ENCODE results near the gene SPACA6. TPM values are rescaled to one million over a fixed set of nuclear protein-coding genes. Genes with fewer than 3 reads are reported as not detected.

SPACA6 gene
- total RNA-seq, 1 experiment from 2014 or later = 4.1 TPM

DNA sequence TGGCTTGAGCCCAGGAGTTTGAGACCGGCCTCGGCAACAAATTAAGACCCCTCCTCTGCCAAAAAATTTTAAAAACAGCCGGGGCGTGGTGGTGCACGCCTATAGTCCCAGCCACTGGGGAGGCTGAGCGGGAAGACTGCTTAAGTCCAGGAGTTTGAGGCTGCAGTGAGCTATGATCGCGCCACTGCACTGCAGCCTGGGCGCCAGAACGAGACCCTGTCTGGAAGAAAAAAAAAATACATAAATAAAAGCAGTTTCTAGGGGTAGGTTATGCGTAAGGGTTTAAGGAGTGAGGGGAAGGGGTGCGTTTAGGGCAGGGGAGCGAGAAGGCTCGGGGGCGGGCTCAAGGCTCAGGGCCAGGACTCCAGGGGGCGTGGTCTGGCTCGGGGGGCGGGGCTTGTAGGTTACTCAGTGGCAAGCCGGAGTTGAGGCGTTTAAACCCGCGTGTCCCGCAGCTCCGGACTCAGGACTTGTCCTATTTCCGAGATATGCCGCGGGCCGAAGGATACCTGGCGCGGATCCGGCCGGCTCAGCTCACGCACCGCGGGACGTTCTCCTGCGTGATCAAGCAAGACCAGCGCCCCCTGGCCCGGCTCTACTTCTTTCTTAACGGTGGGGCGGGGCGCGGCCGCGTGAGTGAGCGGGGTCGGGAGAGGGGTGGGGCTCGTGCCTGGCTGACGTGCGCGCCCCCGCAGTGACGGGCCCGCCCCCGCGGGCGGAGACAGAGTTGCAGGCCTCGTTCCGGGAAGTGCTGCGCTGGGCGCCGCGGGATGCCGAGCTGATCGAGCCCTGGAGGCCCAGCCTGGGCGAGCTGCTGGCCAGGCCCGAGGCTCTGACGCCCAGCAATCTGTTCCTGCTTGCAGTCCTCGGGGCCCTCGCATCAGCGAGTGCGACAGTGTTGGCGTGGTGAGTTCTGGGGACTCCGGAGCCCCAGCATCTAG lies 10.7 kb downstream of the SPACA6 start:
- DNase-seq (ENCODE audit: low read depth) = no peak

DNA sequence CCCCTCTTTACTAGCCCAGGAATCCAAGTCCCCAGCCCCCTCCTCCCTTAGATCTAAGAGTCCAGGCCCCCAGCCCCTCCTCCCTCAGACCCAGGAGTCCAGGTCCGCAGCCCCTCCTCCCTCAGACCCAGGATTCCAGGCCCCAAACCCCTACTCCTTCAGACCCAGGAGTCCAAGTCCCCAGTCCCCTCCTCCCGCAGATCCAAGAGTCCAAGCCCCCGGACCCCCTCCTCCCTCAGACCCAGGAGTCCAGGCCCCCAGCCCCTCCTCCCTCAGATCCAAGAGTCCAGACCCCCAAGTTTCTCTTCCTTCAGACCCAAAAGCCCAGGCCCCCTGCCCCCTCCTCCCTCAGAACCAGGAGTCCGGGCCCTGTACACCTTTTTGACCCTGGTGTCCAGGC lies 11.5 kb downstream of the SPACA6 start:
- DNase-seq (ENCODE audit: low read depth) = no peak

DNA sequence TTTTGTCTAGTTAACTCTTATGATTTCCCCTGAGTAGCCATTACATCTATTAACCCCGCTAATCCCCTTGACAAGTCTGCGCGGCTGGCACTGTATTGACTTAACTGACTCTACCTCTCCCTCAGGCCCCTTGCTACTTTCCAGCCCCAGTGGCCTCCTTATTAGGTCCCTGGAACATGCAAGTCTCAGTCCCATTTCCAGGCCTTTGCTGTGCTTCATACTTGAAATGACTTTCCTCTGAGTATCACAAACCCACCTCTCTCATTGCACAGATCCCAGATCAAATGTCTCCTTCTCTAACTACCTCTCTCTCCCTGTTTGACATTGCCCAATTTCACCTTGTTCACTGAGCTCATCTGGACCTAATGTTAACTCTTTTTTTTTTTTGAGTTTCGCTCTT lies 13.2 kb downstream of the SPACA6 start:
- DNase-seq (ENCODE audit: low read depth) = no peak

DNA sequence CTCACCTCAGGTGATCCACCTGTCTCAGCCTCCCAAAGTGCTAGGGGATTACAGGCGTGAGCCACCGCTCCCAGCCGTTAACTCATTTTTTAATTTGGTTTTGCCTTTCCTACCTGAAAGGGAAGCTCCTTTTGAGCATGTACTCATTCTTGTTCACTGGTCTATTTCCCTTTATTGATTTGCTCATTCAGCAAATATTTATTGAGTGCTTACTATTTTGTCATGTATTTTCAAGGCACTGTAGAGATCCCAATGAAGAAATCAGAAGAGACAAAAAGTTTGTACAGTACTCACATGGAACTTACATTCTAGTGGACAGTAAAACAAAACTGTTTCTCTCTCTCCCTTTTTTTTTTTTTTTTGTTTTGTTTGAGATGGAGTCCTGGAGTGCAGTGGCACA lies 13.8 kb downstream of the SPACA6 start:
- DNase-seq (ENCODE audit: low read depth) = no peak

DNA sequence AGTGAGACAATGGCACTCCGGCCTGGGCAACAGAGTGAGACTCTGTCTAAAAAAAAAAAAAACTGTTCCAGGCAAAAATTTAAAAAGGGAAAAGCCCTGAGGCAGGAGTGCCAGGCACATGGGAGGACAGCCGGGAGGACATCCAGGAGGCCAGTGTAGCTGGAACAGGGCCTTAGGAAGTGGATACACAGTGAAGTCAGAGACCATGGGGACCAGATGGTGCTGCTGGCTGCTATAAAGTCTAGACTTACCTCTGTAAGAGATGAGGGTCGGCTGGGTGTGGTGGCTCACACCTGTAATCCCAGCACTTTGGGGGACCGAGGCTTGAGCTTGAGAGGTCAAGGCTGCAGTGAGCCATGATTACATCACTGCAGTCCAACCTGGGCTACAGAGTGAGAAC lies 15.7 kb downstream of the SPACA6 start:
- DNase-seq (ENCODE audit: low read depth) = no peak

DNA sequence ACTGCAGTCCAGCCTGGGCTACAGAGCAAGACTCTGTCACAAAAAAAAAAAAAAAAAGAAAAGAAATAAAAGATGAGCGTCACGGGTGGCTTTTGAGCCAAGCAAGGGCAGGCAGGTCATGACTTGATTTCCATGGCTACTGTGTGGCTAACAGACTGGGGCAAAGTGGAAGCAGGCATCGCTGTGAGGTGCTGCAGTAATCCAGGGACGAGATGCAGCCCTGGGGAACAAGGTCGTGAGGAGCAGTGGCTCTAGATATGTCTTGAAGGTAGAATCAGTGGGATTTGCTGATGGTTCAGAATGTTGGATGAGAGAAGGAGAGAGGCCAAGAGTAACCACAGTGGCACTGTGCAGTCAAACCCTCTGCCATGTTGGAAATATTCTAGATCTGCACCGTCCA lies 16.4 kb downstream of the SPACA6 start:
- DNase-seq (ENCODE audit: low read depth) = no peak

DNA sequence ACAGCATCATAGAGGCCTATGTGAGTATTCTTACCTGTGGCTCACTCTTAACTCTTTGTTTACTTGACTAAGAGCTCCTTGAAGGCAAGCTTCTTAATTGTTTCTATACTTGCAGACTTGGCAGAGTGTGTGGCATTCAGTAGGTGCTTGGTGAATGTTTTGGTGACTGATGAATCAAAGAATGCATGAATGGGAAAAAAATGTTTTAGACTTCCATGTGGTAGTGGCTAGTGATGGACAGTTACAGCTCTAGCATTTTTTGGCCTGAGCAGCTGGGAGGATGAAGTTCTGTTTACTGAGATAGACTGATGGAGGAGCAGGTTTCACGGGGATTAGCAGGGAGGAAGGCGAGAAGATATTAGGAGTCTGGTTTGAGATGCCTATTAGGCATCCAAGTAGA lies 17.0 kb downstream of the SPACA6 start:
- DNase-seq (ENCODE audit: low read depth) = peak; percentile 55

DNA sequence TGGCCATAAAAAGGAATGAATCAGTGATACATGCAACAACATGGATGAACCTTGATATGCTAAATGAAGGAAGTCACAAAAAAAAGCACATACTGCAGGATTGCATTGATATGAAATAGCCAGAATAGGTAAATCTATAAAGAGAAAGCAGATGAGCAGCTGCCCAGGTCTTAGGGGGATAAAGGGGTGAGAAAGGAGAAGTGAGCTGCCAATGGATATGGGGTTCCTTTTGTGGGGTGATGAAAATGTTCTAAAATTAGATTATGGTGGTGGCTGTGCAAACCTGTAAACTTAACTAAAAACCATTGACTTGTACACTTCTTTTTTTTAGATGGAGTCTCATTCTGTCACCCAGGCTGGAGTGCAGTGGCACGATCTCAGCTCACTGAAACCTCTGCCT lies 18.6 kb downstream of the SPACA6 start:
- no peak for DNase-seq (ENCODE audit: low read depth)

DNA sequence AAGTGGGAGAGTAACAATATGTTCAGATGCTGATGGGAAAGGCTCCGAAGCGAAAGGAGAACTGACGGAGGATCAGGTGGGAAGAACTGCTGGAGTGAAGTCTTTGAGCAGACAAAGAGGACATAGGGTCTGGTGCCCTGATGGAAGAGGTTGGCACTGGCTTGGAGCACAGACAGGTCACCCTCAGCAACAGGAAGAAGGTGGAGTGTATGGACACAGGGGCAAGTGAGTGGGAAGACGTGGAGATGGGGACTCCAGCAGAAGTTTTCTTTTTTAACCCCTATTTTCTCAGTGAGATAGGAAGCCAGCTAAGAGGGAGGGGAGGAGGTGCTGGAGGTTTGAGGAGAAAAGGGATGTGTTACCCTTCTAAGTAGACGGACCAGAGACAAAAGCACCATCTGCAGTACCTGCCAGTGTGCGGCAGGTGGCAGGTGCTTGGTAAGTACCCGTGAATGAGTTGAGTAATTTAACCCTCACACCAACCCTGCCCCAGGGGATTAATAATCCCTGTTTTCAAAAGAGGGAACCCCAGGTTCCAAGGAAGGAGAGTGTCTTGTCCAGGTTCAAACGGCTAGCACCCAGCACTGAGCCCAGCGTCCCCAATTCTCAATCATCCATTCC lies 19.4 kb downstream of the SPACA6 start:
- peak; percentile 72 for DNase-seq (ENCODE audit: low read depth)

DNA sequence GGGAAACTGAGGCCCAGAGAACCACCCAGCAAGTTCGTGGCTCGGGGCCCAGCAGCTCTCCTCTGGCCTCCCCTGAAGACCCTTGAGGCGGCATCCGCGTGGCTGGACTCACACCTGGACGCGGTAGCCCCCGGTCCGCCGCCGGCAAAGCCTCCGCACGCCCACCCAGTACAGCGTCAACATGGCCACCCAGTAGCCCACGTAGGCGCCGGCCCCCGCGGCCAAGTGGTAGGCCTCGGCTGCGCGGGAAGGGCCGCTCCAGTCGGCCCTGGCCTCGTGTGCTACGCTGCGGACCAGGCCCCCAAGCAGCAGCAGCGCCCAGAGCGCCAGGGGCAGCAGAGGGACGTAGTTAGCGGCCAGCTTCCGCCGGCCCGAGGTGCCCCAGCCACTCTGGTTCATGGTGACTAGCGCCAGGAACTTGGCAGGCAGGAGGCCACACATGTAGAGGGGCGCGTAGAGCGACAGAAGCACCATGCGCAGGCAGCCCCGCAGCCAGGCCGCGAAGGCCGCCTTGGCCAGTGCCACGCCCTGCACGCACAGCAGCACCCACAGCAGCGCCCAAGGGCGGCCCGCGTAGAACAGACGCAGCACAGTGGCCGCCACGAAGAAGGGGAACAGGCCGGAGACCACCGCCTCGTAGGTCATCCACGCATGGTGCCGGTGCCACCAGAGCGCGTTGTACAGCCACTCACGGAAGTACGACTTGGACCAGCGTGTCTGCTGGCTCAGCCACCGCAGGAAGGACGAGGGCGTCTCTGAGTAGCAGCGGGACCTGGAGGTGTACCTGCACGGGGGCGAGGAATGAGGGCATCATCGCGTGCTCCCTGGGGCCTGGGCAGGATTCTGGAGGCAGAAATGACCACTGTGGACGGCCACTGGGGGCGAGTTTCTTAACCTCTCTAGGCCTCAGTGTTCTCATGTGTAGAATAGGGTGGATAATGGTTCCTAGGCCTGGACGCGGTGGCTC lies 20.5 kb downstream of the SPACA6 start:
- DNase-seq (ENCODE audit: low read depth) = no peak

DNA sequence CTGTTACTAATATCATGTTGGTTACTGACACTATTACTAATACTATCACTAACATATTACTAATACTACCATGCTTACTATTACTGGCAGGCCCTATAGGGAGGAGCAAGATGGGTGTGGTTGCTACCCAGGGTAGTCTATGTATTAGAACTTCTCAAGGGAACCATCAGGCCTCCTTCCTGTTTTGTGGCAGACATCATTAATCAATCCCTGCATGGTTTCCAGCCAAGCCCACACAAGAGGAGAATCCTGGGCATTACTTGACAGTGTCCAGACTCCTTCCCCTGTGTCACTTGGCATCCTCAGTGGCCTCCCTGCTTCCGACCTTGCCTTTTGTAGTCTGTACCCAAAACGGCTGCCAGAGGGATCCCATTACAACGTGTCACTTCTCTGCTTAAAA lies 21.7 kb downstream of the SPACA6 start:
- DNase-seq (ENCODE audit: low read depth) = no peak

DNA sequence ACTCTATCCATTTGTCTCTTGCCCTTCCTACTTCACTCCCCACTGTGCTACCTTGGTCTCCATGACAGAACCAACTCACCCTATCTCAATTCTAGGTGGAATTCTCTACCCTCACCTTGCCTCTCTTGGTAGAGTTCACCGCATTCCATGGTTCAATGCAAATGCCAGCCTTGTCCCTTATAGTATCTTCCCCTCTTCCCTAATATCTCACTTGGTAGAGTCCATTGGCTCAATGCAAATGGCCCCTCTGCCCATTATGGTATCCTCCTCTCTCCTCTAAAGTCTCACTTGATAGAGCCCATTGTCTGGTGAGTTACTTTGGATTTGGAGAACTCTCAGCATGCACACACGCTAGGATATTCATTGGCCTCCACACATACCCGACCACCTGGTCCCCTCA lies 22.7 kb downstream of the SPACA6 start:
- no peak for DNase-seq (ENCODE audit: low read depth)

DNA sequence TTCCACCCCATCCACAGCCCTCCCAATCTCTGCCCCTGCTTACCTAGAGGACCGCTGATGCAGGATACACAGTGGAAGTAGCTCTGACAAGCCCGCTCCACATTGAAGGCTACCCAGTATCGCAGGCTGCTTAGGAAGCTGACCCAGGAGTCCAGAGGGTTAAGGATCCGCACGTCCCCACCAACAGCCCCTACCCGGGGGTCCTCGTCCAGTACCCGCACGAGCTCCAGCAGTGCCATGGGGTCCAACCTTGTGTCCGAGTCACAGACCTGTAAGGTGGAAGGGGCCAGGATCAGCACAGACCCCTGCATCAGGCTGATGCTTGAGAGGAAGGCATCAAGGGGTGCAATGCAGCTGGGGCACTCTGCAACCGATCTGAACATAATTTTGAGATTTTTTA lies 23.8 kb downstream of the SPACA6 start:
- no peak for DNase-seq (ENCODE audit: low read depth)

DNA sequence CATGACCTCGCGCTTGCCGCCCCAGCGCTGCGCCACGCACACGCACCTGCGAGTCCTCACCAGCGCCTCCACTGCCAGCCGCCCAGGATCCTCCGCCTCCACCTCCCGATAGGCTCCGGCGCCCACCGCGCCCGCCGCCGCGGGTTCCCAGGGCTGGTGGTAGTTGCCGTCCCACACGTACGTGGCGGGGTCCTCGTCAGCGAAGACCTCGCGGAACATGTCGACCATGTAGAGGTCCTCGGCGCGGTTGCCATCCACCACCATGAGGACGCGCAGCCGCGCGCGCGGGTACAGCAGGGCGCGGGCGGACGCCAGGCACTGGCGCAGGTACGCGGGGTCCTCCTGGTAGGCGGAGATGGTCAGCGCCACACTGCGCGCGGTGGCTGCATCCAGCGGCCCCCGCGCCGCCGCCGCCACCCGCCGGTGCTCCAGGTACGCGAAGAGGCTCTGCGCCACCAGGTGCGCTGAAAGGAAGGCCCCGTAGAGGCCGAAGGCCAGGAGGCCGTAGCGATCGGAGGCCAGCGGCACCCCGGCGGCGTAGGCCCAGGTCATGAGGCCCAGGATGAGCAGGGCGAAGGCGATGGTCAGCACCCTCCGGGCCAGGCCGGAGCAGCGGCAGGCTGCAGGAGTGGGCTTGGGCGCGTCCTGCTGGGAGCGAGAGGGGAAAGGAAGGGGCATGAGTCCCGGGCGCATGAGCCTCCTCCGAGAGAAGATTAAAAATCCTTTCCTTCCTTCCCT lies 26.3 kb downstream of the SPACA6 start:
- DNase-seq (ENCODE audit: low read depth) = no peak

DNA sequence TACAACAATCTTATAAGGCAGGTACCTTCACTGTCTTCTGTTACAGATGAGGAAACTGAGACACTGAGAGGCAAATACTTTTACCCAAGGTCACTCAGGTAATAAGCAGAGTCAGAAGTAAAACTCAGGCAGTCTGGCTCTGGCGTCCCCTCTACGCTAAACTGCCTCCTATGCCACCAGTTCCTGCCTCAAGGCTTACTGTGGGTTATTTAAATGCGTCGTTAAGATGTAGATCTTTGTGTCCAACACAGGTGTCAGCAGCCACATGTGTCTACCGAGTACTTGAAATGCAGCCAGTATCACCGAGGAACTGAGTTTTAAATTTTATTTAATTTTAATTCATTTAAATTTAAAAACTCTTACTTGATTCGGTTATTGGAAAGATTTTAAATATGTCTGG lies 28.8 kb downstream of the SPACA6 start:
- DNase-seq (ENCODE audit: low read depth) = no peak

DNA sequence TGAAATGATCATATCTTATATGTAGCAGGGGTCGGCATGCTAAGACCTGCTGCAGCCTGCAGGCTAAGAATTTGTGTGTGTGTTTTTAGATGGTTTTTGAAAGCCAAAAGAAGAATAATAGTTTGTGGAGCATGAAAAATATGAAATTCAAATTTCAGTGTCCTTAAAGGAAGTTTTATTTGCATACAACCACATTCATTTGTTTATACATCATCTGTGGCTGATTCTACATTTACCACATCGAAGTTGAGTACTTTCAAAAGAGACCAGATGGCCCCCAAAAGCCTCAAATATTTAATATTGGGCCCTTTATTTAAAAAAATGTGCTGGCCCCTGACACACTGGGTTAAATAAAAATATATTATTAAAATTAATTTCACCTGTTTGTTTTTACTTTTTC lies 29.4 kb downstream of the SPACA6 start:
- DNase-seq (ENCODE audit: low read depth) = no peak

DNA sequence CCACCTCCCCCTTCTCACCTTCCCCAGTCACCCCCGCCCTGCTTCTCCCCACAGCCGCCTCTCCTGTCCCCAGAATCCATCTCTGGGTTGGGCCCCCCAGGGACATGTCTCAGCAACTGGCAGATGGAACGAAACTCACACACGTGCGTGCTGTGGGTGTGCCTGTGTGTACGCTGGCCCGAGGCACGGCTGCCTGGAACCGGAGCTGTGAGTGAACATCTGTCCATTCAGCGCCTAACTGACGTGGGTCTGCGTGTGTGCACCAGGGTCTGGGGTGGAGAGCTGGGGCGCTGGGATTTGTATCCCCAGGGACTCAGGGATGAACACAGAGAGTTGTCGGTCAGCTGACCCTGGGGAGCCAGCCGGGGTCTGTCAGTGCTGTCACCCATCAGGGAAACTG lies 31.4 kb downstream of the SPACA6 start:
- DNase-seq (ENCODE audit: low read depth) = no peak

DNA sequence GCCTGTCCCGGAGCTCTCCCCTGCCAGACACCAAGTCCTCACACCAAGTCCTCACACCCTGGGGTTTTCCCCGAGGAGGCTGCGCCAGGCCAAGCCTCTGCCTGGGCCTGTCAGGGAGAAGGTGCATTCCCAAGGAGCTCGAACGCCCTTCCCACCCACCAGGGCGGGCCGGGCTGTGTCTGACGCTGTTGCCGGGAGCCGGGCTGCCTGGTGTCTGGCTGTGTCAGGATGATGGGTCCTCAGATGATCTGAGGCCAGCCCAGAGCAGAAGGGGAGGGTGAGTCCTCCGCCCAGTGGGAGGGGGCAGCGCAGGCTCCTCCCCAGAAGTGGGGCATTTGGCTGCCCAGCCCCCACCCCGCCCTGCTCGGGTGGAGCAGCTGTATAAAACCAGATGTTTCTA lies 32.9 kb downstream of the SPACA6 start:
- DNase-seq (ENCODE audit: low read depth) = peak; percentile 42

DNA sequence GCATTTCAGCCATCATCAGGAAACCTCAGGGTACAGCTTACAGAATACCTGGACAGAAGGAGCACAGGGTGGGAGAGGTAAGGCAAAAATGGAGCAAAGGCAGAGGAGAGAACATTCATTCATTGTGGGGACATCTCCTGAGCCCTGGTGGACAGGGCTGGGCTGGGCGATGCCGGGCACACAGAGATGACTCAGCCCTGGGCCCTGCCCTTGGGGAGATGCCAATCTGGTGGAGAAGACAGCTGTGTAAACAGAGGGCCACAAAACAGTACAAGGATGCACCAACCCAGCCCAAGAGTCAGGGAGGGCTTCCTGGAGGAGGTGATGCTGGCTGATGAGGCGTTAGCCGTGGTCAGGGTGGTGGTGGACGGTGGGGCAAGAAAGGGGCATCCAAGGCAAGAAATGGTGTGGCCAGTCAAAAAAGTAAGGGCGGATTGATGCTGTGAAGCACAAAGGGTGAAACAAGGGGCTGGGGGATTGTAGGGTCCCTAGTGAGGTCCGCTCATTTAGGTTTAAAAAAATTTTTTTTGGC lies 34.3 kb downstream of the SPACA6 start:
- peak; percentile 52 for DNase-seq (ENCODE audit: low read depth)

DNA sequence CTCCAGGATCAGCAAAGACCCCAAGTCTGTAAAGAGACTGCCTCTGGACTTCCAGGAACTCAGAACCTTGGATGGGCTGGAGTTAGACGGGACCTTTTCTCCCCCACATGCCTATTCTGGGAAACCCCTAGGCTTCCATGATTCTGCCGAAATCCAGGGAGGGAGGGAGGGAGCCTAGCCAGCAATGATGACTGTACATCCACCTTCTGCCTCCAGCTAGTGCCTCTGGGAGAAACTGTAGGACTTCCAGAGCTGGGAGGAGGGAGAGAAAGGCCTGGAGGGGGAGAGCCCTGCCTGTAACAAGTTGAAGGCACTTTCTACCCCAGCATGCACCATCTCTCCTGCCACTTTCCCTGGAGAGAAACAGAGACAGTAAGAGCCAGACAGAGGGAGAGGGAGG lies 36.7 kb downstream of the SPACA6 start:
- DNase-seq (ENCODE audit: low read depth) = peak; percentile 46

Data from M059J (cell line).